AG09309 (cell line): ENCODE data around the gene CCDC7.
"Not testable (repeated sequence)": the region's sequence is repeated elsewhere in the genome, so short reads cannot be mapped to it uniquely, and the experiment has no call there.

ENCODE experiments used
- DNase-seq: peaks from one replicate; pipeline ENCODE4 v3.0.0-alpha.2; 2010; ENCODE audit warnings: low read depth
- H3K4me3 ChIP-seq: 2 replicates; pipeline ENCODE4 v1.5.1; 2011; ENCODE audit warnings: mild to moderate bottlenecking, low read depth, low read length, moderate library complexity; ENCODE audit not compliant: control insufficient read depth
- CTCF ChIP-seq: IDR thresholded peaks from 2 replicates; pipeline ENCODE4 v1.5.1; 2011; ENCODE audit warnings: mild to moderate bottlenecking, low read depth, low read length, inconsistent platforms; ENCODE audit not compliant: insufficient read depth, control insufficient read depth; ENCODE audit errors: missing control alignments

The CCDC7 gene

GRCh38 chr10:32692174-32692573, 246.2 kb downstream of the CCDC7 start:
- peak; percentile 31 for DNase-seq
- no peak for TF ChIP-seq CTCF
- H3K4me3 ChIP-seq, result no peak overlapping the region

DNA sequence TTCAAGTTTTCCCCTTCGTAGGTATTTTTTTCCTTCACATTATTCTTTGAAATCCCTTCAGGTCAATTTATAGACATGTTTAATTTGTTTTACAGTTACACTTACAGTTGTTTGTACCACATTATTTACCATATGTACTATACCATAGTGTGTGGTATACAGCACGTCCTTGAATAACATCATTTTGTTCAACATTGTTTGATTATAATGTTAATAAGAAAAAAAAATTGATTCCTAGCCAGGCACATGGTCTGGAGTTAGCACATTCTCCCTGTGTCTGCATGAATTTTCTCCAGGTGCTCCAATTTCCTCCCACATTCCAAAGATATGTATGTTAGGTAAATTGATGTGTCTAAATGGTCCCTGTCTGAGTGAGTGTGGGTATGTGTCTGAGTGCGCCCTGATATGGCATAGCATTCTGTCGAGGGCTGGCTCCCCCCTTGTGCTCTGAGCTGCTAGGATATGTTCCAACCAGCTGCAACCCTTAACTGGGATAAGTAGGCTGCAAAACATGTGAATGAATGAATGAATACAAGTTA, 247.6 kb downstream of the CCDC7 start:
- no peak for DNase-seq
- no peak for TF ChIP-seq CTCF
- H3K4me3 ChIP-seq, result no peak overlapping the region

GRCh38 chr10:32699683-32700082, 253.7 kb downstream of the CCDC7 start:
- not testable (repeated sequence) for DNase-seq, H3K4me3 ChIP-seq

- DNase-seq, result no peak
- peak; percentile 24 for TF ChIP-seq CTCF
- no peak overlapping the region for H3K4me3 ChIP-seq
These were observed 267.6 kb downstream of the CCDC7 start for GRCh38 chr10:32713560-32713959.

- no peak overlapping the region for H3K4me3 ChIP-seq
- no peak for TF ChIP-seq CTCF
- DNase-seq, result no peak
These were observed 285.6 kb downstream of the CCDC7 start for GRCh38 chr10:32731527-32731926.

- no peak overlapping the region for H3K4me3 ChIP-seq
- no peak for TF ChIP-seq CTCF
- DNase-seq, result no peak
These were observed 293.0 kb downstream of the CCDC7 start for GRCh38 chr10:32738958-32739357.

DNA sequence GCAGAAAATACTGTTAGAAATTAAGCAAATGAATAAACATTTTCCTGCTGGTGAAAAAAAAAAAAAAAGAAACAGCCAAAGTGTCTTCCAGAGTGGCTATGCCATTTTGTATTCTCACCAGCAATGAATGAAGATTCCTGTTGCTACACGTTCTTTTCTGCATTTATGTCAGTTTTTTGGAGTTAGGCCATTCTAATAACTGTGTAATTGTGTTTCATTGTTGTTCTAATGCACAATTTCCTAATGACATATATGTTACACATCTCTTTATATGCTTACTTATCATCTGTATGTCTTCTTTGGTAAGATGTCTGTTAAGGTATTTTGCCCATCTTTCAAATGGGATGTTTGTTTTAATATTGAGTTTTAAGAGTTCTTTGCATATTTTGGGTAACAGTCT, 298.4 kb downstream of the CCDC7 start:
- H3K4me3 ChIP-seq, result no peak overlapping the region
- TF ChIP-seq CTCF, result no peak

More for the DNA sequence above, 298.4 kb downstream of the CCDC7 start:
- no peak for DNase-seq
